ENCODE measurements around the gene DNAJB6.
A peak's percentile ranks its signal among the peaks of the same experiment; 100 is the strongest.

Gene DNAJB6

GRCh38 chr7:157428554-157428945 lies 91.7 kb downstream of the DNAJB6 start:
- DNase-seq (ENCODE audit: low spot score): no peak

DNA sequence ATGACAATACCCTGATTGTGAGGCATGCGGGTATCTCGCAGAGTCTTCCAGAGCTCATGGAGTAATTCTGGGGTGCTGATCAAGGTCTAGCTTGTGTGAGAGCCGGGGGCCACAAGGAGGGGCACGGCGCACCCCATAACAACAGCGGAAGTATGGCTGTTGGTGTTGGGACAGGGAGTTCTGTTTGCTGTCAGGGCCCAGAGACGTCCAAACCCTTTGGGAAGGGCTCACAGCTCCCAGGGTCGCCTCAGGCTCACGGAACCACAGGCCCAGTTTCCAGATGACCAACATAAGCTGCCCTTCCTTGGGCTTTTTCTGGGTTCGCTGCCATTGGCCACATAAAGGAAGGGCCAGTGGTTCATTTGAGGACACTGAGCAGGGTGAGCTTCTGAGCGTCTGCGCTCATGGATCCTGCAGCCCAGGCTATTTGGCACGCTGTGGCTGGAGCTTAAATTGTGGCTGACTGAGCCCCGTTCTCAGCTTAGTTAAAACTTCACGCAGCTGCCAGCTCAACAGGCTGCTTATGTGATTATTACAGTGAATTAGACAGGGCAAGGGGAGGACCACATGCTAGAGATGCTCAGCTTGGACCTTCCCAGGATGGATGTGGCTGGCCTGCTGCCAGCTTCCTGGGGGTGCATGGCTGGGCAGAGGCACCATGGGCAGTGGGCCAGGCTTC lies 92.3 kb downstream of the DNAJB6 start:
- no peak for DNase-seq (ENCODE audit: low spot score)

GRCh38 chr7:157429680-157430224 lies 92.9 kb downstream of the DNAJB6 start:
- DNase-seq (ENCODE audit: low spot score): no peak

DNA sequence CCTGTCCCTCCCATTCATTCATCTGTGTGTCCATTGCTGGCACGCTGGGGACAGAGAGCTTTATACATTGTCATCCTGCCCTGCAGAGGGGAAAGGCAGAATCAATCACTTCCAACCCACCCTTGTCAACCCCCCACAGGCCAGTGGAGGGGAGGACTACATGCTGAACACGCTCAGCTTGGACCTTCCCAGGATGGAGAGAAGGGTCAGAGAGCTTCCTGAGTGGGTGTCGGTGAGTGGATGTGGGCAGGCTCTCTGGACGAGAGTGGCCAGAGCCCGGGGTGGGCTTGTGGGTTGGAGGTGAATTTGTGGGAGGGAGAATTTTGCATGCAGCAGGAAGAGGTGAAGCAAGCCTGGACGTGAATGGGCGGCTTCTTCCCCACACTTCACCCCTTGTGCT lies 93.9 kb downstream of the DNAJB6 start:
- no peak for DNase-seq (ENCODE audit: low spot score)

DNA sequence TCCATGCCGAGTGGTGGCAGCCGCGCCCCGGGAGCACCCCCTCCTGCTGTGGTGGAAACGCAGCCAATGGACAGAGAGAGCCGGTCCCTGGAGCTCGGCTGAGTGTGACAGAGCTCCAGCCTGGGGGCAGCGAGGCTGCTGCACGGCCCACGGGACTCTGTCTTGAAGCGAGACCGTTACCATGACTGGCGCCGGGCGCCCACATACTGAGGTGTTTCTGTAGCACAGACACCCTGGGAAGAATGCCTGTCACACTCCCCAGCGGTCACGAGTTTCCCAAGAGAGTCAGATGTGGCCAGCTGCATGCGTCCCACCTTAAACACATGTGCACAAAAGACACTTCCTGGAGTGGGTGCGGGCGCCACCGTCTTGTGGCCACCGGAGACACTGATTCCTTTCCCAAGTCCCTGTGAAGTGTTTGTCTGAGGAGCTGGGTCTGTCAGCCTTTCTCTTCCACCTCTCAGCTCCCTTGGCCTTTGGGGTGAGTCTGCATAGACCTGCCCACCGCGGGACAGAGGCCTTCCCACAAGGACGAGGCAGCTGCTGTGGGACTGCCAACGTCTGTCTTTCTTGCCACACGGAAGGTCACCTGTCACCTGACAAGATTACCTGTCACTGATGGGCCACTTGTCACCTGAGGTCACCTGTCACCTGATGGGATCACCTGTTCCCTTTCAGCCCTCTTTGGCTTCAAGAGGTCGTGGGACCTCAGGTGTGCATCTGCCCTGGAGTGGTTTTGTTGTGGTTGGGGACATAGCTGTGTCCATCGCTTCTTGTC lies 94.6 kb downstream of the DNAJB6 start:
- no peak for DNase-seq (ENCODE audit: low spot score)

DNA sequence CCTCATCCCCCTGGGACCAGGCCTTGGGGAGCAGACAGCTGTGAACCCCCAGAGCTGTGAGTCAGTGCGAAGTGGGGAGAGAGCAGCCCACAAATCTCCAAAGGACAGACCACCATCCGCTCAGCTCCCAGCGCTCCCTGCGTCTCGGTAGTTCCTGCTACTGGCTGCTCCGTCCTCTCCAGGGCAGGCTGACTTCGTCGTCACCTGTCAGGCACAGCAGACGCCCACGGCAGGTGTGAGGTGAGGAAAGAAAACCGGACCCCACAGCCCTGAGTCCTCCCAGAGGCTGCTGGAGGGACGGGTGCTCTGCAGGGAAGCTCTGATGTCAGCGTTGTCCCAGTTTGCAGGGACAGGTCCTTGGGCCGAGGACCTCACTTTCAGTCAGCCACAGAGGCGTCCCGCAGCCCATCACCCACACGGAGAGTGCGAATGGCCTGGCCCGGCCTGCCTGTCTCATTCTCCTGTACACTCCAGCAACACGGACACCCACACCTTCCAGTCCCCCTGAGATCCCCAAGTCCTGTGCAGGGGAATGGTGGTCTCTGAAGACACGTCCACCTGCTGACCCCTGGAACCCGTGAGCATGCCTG lies 95.2 kb downstream of the DNAJB6 start:
- DNase-seq (ENCODE audit: low spot score): no peak

DNA sequence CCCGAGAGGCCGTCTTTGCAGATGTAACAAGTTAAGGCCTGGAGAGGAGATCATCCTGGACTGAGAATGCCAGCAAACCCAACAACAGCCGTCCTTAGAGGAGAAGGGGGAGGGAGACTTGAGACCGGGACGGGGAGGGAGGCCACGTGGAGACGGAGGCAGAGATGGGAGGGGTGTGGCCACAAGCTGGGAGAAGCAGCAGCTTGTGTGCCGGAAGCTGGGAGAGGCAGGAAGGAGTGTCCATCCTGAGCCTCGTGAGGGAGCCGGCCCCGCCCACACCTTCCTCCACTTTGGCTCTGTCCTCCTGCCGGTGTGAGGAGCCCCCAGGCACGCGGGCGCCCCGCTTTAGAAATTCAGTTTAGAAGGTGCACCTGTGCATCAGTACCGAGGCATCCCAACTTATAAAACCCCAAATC lies 95.7 kb downstream of the DNAJB6 start:
- peak; percentile 74 for DNase-seq (ENCODE audit: low spot score)

GRCh38 chr7:157432957-157433576 lies 96.3 kb downstream of the DNAJB6 start:
- DNase-seq (ENCODE audit: low spot score): peak; percentile 29

- no peak for DNase-seq (ENCODE audit: low spot score)
Observed at GRCh38 chr7:157433628-157434027, 96.8 kb downstream of the DNAJB6 start.

DNA sequence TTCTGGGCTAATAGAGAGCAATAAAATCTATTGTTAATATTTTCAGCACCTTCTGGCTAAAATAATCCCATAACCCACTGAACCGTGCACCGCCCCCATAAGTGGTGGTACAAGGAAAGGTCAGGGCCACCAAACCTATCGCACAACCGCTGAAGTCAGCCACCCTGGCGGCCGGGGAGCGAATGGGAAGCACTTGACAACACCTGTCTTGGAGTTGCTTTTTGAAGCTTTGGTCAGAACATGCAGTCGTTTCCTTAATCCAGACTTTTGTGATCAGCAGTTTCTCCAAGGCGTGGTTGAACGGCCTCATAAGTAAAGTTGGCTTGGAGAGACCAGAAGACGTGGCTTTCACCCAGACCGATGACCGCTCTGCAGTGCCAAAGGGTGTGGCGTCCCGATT lies 97.4 kb downstream of the DNAJB6 start:
- DNase-seq (ENCODE audit: low spot score): no peak

DNA sequence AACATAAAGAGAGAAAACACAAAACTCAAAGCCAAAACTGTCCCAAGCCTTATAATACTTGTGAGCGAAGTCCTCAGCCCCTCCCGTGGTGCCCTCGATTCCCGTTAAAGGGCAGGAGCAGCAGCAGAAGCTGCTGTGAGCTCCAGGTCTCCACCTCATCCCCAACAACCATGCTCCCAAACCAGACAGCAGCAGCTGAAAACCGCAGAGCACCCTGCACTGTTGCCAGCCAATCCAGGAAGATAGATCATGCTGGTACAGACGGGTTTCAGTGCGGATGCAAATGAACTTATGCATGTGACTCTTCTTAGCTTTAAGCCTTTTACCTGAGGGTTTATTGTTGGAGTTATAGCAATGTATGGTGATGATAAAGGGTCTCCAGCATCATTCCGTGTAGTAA lies 97.9 kb downstream of the DNAJB6 start:
- no peak for DNase-seq (ENCODE audit: low spot score)

GRCh38 chr7:157436076-157436475 lies 99.3 kb downstream of the DNAJB6 start:
- no peak for DNase-seq (ENCODE audit: low spot score)

GRCh38 chr7:157436763-157437480 lies 100.1 kb downstream of the DNAJB6 start:
- no peak for DNase-seq (ENCODE audit: low spot score)

DNA sequence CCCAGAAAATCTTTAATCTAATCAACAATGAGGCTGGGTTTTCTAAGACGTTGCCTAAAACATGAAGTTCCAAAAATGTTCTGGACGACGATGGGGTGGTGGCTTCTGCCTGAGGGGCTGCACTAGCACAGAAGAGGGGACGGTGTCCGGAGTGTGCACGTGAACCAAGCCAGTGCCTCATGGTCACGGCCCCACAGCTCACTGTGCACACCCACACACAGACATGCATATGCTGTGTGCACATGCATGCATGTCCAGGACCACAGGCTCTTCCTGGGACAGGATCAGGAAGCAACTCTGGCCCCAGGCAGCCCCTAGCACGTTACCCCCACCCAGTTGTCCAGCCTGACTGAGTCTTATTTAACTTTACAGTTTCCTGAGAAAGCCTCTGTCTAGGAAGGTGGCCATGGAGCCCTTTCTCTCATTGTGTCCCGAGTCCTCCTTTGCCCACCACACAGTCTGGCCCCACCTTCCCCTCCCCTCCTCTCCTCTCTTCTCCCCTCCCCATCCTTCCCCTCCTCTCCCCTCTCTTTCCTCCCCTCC lies 100.8 kb downstream of the DNAJB6 start:
- DNase-seq (ENCODE audit: low spot score): no peak

DNA sequence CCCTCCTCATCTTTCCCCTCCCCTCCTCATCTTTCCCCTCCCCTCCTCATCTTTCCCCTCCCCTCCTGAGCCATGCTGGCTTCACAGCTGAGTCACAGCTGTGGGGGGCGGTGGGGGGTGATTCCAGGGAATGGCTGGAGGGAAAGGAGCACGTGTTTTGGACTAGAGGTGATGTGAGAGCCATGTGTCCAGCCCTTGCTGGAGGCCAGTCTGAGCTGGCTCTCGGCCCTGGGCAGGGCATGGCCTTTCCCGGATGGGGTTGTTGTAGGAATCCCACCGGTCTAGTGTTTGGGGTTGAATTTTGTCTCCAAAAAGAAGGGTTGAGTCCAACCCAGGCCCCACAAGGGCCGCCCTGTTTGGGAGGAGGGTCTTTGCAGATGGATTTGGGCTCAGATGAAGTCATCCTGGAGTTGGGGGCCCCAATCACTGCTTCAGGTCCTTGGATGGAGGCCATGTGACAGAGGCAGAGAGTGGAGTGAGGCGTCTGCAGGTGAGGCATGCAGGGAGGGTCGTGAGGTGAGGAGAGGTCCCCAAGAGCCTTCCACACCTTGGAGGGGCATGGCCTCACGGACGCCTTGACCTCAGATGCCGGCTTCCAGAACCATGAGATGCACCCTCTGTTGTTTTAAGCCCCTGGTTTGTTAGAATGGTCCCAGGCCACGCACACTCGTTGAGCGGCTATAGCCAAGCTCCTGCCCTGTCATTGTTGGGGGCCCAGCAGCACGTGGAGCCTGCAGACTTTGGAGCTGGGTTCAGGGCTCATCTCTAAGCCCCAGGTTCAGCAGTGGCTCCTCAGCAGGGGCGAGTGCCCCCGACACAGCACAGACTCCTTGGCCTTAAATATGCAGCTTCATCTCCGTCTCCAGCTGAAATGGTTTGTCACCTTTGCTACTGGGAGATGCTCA lies 101.6 kb downstream of the DNAJB6 start:
- no peak for DNase-seq (ENCODE audit: low spot score)

GRCh38 chr7:157439149-157439548 lies 102.3 kb downstream of the DNAJB6 start:
- no peak for DNase-seq (ENCODE audit: low spot score)

DNA sequence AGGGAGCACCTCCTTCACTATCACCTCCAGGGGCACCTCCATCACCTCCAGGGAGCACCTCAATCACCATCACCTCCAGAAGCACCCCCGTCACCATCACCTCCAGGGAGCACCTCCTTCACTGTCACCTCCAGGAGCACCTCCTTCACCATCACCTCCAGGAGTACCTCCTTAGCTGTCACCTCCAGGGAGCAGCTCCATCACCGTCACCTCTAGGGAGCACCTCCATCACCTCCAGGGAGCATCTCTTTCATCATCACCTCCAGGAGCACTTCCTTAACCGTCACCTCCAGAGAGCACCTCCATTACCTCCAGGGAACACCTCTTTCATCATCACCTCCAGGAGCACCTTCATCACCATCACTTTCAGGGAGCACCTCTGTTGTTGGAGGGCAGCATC lies 103.0 kb downstream of the DNAJB6 start:
- DNase-seq (ENCODE audit: low spot score): no peak

- no peak for DNase-seq (ENCODE audit: low spot score)
Observed at GRCh38 chr7:157440346-157441022, 103.7 kb downstream of the DNAJB6 start.

DNA sequence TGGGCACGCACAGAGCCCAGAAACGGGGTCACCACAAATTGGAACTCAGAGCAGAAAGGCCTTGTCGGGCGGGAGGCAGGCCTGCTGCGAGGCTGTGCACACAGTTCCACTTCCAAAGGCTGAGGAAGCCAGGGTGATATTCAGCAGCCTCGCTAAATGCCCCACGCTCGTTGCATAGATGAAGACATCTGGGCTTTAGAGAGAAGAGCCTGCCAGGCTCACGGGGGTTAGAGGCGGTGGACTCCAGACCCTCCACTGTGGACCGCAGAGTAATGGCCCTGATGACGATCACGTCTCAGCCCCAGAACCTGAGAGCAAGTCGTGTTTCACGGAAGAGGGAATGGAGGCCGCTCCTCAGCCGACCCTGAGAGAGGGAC lies 104.2 kb downstream of the DNAJB6 start:
- DNase-seq (ENCODE audit: low spot score): no peak

DNA sequence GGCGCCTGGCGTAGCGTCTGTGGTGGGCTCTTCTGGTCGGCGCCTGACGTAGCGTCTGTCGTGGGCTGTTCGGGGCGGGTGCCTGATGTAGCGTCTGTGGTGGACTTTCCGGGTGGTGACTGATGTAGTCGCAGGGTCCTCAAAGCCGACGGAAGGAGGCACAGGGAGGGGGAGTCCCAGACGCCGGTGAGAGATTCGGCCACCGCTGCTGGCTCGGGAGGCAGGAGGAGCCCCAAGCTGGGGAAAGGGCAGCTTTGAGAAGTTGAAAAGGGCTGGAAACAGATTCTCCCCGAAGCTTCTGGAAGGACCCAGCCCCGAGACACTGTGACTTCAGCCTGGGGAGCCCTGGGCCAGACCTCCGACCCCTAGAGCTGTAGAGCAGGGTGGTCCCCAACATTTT lies 105.7 kb downstream of the DNAJB6 start:
- DNase-seq (ENCODE audit: low spot score): no peak

All from COLO829 (cell line).